SK-N-MC (cell line): Measurements from ENCODE around the gene RBM22.

Source experiments
- DNase-seq: peaks from one replicate; pipeline ENCODE4 v3.0.0-alpha.2; 2011; ENCODE audit warnings: low read depth, low spot score
- H3K27ac ChIP-seq: fragments of 200-600 bp; sonication (generic); 2 replicates; pipeline ENCODE4 v1.5.1; 2016; ENCODE audit warnings: mixed run types
- H3K36me3 ChIP-seq: fragments of 200-600 bp; sonication (generic); 2 replicates; pipeline ENCODE4 v1.6.1; 2017; ENCODE audit warnings: antibody characterized with exemption, low read length, mixed read lengths; ENCODE audit not compliant: insufficient read depth
- H3K4me3 ChIP-seq: fragments of 200-600 bp; sonication (generic); 2 replicates; pipeline ENCODE4 v1.5.1; 2016
- H3K9ac ChIP-seq: fragments of 200-600 bp; sonication (generic); 2 replicates; pipeline ENCODE4 v1.8.0; 2017; ENCODE audit warnings: mixed run types, mixed read lengths; ENCODE audit not compliant: insufficient read length
- H3K9me3 ChIP-seq: fragments of 200-600 bp; sonication (generic); 2 replicates; pipeline ENCODE4 v1.6.1; 2017; ENCODE audit warnings: low read depth, mild to moderate bottlenecking, antibody characterized with exemption, low read length, moderate library complexity, mixed read lengths
- EZH2 ChIP-seq: fragments of 200-600 bp; sonication (generic); IDR thresholded peaks from one replicate; pipeline ENCODE4 v1.6.1; 2017; ENCODE audit warnings: antibody characterized with exemption
- FOXP2 ChIP-seq: optimal IDR thresholded peaks from 2 replicates; pipeline ENCODE3; 2011; ENCODE audit warnings: mild to moderate bottlenecking, moderate library complexity; ENCODE audit not compliant: insufficient read depth; ENCODE audit errors: extremely low read length, control extremely low read depth
- POLR2AphosphoS5 ChIP-seq: IDR thresholded peaks from 2 replicates; pipeline ENCODE4 v1.6.1; 2012; ENCODE audit warnings: mild to moderate bottlenecking, low read depth, low read length, borderline replicate concordance

Gene RBM22

DNA sequence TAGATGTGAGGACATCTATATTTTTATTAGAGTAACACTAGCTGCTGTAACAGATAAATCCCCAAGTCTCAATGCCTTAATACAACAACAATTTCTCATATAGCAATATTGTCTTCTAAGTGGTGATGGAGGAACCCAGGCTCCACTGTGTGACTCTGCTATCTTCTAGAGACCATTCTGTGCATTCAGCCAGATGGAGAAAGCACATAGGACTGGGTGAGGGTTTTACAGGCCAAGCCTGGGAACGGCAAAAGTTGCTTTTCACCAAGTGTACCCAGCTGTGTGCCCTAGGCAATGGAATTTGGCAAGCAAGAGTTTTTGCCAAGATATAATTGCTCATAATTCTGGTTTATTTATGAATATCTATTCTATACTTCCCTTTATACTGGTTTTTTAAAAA, 11.7 kb downstream of the RBM22 start:
- H3K9ac ChIP-seq: no peak overlapping the region
- H3K9me3 ChIP-seq: no peaks in the 10 kb centered on the region
- no peak overlapping the region for H3K4me3 ChIP-seq
- no peak for DNase-seq
- H3K27ac ChIP-seq: no peak overlapping the region
- no peak for TF ChIP-seq POLR2AphosphoS5
- TF ChIP-seq EZH2: no peak
- H3K36me3 ChIP-seq: peaks cover 35% of the 10 kb centered on the region

DNA sequence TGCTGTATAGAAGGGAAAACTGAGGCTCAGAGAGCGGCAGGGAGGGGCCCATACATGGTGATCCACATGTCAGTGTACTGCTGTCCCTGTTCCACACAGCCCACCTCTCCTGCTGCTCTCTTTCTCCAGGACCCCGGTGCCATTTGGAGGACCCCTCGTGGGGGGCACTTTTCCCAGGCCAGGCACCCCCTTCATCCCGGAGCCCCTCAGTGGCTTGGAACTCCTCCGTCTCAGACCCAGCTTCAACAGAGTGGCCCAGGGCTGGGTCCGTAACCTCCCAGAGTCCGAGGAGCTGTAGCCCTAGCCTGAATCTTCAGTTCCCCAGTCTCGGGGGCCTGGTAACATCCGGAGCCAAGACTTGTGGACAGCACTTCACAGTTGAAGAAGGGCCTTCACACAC, 24.3 kb downstream of the RBM22 start:
- TF ChIP-seq FOXP2: no peak
- DNase-seq: no peak
- H3K9ac ChIP-seq: no peak overlapping the region

DNA sequence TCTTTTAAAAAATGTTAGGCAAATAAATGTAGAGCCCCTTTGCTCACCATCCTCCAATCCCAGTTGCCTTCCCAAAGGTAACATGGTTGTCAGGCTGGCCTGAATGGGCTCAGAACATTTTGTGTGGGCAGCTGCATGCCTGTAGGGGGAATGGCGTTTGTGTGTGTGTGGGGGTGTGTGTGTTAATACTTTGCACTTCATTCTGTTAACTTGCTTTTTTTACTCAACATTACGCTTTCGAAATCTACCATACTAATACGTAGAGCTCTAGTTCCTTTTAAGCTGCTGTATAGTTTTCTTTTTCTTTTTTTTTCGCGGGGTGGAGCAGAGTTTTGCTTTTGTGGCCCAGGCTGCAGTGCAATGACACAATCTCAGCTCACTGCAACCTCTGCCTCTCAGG, 25.8 kb downstream of the RBM22 start:
- TF ChIP-seq FOXP2 (no peak), EZH2 (no peak), POLR2AphosphoS5 (no peak)
- DNase-seq: no peak
- Histone ChIP-seq H3K27ac (no peak overlapping the region), H3K9ac (no peak overlapping the region), H3K36me3 (no peaks in the 10 kb centered on the region), H3K9me3 (no peaks in the 10 kb centered on the region), H3K4me3 (no peak overlapping the region)

More for the DNA sequence above, 24.3 kb downstream of the RBM22 start:
- H3K36me3 ChIP-seq: no peaks in the 10 kb centered on the region
- no peak overlapping the region for H3K27ac ChIP-seq
- no peak overlapping the region for H3K4me3 ChIP-seq
- no peaks in the 10 kb centered on the region for H3K9me3 ChIP-seq

DNA sequence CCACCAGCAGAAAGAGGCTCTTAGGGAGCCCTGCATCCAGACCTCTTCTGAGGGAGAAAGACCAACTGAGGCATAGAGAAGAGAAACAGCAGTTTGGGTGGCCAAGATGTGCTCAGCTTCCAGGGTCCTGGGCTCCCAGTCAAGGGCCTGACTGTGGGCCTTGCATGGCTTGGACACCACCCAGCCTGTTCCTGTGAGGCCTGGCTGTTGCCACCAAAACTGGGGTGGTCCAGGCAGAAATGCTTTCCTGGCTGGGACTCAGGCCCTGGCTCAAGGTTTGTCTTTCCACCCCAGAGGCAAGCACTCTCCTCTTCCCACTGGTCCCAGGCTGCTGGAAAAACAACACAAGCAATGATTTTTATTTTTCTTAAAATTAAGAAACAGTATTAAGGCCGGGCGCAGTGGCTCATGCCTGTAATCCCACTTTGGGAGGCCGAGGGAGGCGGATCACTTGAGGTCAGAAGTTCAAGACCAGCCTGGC, 26.5 kb downstream of the RBM22 start:
- Histone ChIP-seq H3K36me3 (no peaks in the 10 kb centered on the region), H3K4me3 (no peak overlapping the region), H3K27ac (no peak overlapping the region), H3K9ac (no peak overlapping the region), H3K9me3 (no peaks in the 10 kb centered on the region)
- DNase-seq: no peak
- TF ChIP-seq POLR2AphosphoS5: no peak
- no peak for TF ChIP-seq EZH2
- no peak for TF ChIP-seq FOXP2

DNA sequence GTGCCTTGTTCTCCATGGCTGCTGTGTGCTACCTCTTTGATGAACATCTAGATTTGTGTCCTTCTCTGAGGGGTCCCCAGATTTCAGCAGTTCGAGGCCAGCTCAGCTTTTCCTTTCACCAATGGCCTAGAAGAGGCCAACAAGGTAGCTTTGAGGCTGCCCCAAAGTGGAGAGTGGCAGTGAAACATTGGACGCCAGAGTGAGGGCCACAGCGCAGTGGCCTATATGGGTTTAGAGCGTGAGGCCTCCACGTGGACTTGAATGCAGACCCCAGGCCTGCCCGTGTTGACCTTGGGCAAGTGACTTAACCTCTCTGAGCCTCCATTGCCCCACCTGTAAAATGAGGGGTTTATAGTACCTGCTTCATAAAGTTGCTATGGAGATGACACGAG, 28.0 kb downstream of the RBM22 start:
- peak overlapping the region; percentile 76 for H3K9ac ChIP-seq

DNA sequence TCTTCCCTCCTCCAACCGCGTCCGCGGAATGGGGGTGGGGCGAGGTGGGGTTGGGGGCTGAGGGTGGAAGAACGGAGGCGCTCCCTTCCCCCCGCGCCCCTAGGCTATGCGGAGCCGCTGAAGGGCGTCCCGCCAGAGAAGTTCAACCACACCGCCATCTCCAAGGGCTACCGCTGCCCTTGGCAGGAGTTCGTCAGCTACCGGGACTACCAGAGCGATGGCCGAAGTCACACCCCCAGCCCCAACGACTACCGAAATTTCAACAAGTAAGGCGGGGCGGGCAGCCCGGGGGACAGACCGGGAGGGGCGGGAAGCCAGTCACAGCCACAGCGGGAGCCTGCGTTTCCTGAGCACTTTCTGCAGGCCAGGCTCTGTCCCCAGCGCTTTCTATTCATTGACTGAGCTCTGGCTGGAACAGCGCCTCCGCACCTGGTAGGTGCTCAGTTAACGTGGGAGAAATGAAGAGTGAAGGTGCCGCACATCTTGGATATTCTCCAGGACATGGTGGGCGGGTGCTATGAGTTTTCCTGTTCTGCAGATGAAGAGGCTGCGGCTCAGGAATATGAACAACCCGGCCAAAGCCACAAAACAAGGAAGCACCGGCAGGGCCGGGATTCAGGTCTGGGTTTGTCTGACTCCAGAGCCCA, 28.5 kb downstream of the RBM22 start:
- Histone ChIP-seq H3K27ac (no peak overlapping the region), H3K9me3 (no peaks in the 10 kb centered on the region), H3K4me3 (peak overlapping the region; percentile 91), H3K36me3 (no peaks in the 10 kb centered on the region), H3K9ac (peak overlapping the region; percentile 76)
- no peak for DNase-seq
- no peak for TF ChIP-seq EZH2
- TF ChIP-seq POLR2AphosphoS5: no peak; the same call in 1 of the 2 replicates
- no peak for TF ChIP-seq FOXP2

More for the DNA sequence above, 28.0 kb downstream of the RBM22 start:
- H3K36me3 ChIP-seq: no peaks in the 10 kb centered on the region
- peak overlapping the region; percentile 91 for H3K4me3 ChIP-seq
- no peaks in the 10 kb centered on the region for H3K9me3 ChIP-seq
- no peak for DNase-seq
- no peak for TF ChIP-seq FOXP2
- no peak for TF ChIP-seq EZH2
- no peak for TF ChIP-seq POLR2AphosphoS5
- H3K27ac ChIP-seq: no peak overlapping the region

DNA sequence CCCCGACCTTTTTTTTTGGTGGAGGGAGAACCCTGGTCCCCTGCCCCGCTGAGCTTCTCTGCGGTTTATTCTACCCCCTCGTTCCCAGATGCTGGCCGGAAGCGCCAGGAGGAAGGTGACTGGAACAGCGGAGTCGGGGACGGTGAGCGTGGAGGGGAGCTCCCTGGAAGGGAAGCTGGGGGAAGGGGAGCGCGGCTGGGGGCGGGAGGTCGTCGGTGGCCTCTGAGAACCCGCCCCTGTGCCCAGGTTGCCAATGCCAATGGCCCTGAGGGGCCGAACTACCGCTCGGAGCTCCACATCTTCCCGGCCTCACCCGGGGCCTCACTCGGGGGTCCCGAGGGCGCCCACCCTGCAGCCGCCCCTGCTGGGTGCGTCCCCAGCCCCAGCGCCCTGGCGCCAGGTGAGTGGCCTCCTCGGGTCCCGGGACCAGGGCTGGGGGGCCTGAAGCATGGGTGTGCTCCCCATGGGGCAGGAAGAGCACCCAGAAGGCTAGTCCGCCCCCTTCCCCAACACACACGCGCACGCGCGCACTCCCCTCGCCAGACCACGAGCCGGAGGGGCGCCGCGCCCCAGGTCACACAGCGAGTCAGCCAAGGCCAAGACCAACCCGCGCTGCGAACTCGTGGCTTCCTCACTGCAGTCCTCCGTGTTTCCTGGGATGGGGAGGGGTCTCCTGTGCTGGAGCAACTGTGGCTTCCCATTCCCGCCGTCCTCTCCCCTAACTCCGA, 29.2 kb downstream of the RBM22 start:
- Histone ChIP-seq H3K4me3 (peak overlapping the region; percentile 91), H3K9me3 (no peaks in the 10 kb centered on the region), H3K9ac (peak overlapping the region; percentile 76), H3K36me3 (no peaks in the 10 kb centered on the region), H3K27ac (no peak overlapping the region)
- no peak for DNase-seq
- TF ChIP-seq POLR2AphosphoS5 (peak; percentile 19), FOXP2 (no peak)

DNA sequence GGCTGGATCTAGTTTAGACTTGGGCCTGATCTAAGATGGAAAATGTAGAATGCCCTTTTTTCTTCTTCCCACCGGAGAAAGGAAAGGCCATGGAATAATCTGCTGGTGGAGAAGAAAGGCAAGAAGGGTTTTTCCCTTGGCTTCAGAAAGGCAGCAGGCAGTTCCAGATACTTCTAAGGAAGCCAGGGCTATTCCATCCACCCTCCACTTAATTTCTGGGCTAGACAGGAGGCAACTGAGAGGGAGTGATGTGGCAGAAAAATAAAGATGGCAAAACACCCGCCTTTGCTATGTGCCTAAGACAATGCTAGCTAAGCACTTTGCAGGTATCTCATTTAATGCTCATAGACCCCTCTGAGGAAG, 29.9 kb downstream of the RBM22 start:
- DNase-seq: no peak
- Histone ChIP-seq H3K27ac (no peak overlapping the region), H3K9ac (no peak overlapping the region), H3K36me3 (no peaks in the 10 kb centered on the region), H3K4me3 (no peak overlapping the region), H3K9me3 (no peaks in the 10 kb centered on the region)
- TF ChIP-seq FOXP2: no peak
- TF ChIP-seq EZH2: no peak
- TF ChIP-seq POLR2AphosphoS5: no peak

DNA sequence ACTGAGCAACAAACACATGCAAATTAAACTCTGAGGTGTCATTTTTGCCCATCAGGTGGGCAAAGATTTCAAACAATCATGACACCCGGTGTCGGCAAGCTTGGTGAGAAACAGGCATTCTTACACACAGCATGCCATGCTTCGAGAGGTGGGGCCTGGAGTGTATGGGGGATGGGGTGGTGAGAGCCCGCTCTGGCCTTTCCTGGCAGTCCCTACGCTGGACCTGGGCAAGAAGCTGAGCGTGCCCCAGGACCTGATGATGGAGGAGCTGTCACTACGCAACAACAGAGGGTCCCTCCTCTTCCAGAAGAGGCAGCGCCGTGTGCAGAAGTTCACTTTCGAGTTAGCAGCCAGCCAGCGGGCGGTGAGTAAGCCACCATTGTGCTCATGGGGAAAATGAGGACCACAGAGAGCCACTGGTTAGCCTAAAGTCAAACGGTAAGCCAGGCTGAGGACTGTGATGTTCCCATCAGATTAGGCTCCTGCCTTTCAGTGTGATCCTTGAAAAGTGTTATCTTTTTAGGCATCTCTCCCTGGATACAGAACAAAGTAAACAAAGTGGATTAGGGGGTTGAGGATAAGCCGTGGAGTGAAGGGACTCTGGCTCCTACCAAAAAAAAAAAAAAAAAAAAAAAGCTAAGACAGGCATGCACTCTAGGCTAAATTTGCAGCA, 30.5 kb downstream of the RBM22 start:
- no peak overlapping the region for H3K27ac ChIP-seq
- no peak for DNase-seq
- no peaks in the 10 kb centered on the region for H3K9me3 ChIP-seq
- TF ChIP-seq FOXP2: no peak
- no peak for TF ChIP-seq POLR2AphosphoS5
- TF ChIP-seq EZH2: no peak
- H3K9ac ChIP-seq: no peak overlapping the region
- H3K36me3 ChIP-seq: no peaks in the 10 kb centered on the region
- H3K4me3 ChIP-seq: no peak overlapping the region
